ENCODE data around the gene CKAP2L. TPM values are rescaled to one million over a fixed set of nuclear protein-coding genes. Genes with fewer than 3 reads are reported as not detected.

Gene CKAP2L
- polyA plus RNA-seq, 3 donors, result 12.4 to 14.8 (median 12.9) TPM

Other genes starting within 250 kb of the CKAP2L start
- gene POLR1B, start 222.1 kb downstream of the CKAP2L start, polyA plus RNA-seq (ENCODE audit: insufficient read length in 3 of 3), result 10 to 100 TPM; 21.0 to 25.2 (median 24.2) TPM
- 10 to 100 TPM; 32.7 to 37.7 (median 37.1) TPM for gene CHCHD5, start 180.0 kb downstream of the CKAP2L start, polyA plus RNA-seq (ENCODE audit: insufficient read length in 3 of 3)
- gene SLC20A1, start 118.7 kb downstream of the CKAP2L start, polyA plus RNA-seq (ENCODE audit: insufficient read length in 3 of 3), result 10 to 100 TPM; 40.0 to 51.5 (median 49.1) TPM
- gene NT5DC4, start 43.6 kb downstream of the CKAP2L start, polyA plus RNA-seq (ENCODE audit: insufficient read length in 3 of 3), result 1 to 10 TPM in 1 of 3 donors, under 1 TPM in 1, not detected in 1; 0.34 to 1.4 TPM
- under 1 TPM in 2 of 3 donors, not detected in 1; 0.07 to 0.13 TPM for gene IL1A, start 19.9 kb upstream of the CKAP2L start, polyA plus RNA-seq (ENCODE audit: insufficient read length in 3 of 3)
- gene IL1B, start 72.2 kb upstream of the CKAP2L start, polyA plus RNA-seq (ENCODE audit: insufficient read length in 3 of 3), result under 1 TPM; 0.27 to 0.67 (median 0.47) TPM
- gene IL37, start 146.6 kb upstream of the CKAP2L start, polyA plus RNA-seq (ENCODE audit: insufficient read length in 3 of 3), result not detected
- gene IL36G, start 213.4 kb upstream of the CKAP2L start, polyA plus RNA-seq (ENCODE audit: insufficient read length in 3 of 3), result under 1 TPM in 2 of 3 donors, not detected in 1; 0.23 to 0.76 TPM
- gene IL36A, start 240.8 kb upstream of the CKAP2L start, polyA plus RNA-seq (ENCODE audit: insufficient read length in 3 of 3), result not detected

Data from renal pelvis (tissue), 3 donors.